NCI-H226 (cell line): ENCODE results near the gene GALK2.
"Not testable (repeated sequence)": the region's sequence is repeated elsewhere in the genome, so short reads cannot be mapped to it uniquely, and the experiment has no call there.

Experiments
- DNase-seq: peaks from one replicate; pipeline ENCODE4 v3.0.0-alpha.2; 2015

The GALK2 gene

GRCh38 chr15:49287481-49287880, 117.4 kb downstream of the GALK2 start:
- no peak for DNase-seq

GRCh38 chr15:49288391-49288790, 118.3 kb downstream of the GALK2 start:
- DNase-seq, result no peak

- no peak for DNase-seq
These were observed 120.1 kb downstream of the GALK2 start for GRCh38 chr15:49290191-49290590.

- DNase-seq, result no peak
These were observed 123.9 kb downstream of the GALK2 start for GRCh38 chr15:49293941-49294340.

GRCh38 chr15:49296258-49296657, 126.2 kb downstream of the GALK2 start:
- DNase-seq, result no peak

- no peak for DNase-seq
These were observed 127.5 kb downstream of the GALK2 start for GRCh38 chr15:49297584-49297983.

- DNase-seq, result no peak
These were observed 130.8 kb downstream of the GALK2 start for GRCh38 chr15:49300856-49301255.

GRCh38 chr15:49301562-49301961, 131.5 kb downstream of the GALK2 start:
- peak; percentile 26 for DNase-seq

GRCh38 chr15:49303003-49303402, 133.0 kb downstream of the GALK2 start:
- no peak for DNase-seq

GRCh38 chr15:49306551-49306950, 136.5 kb downstream of the GALK2 start:
- no peak for DNase-seq

- no peak for DNase-seq
These were observed 138.6 kb downstream of the GALK2 start for GRCh38 chr15:49308686-49309085.

- DNase-seq, result no peak
These were observed 139.8 kb downstream of the GALK2 start for GRCh38 chr15:49309889-49310288.

GRCh38 chr15:49313650-49314049, 143.6 kb downstream of the GALK2 start:
- peak; percentile 70 for DNase-seq

GRCh38 chr15:49314716-49315115, 144.7 kb downstream of the GALK2 start:
- DNase-seq, result no peak

GRCh38 chr15:49315391-49315823, 145.4 kb downstream of the GALK2 start:
- no peak for DNase-seq

GRCh38 chr15:49320351-49320750, 150.3 kb downstream of the GALK2 start:
- DNase-seq, result no peak

- DNase-seq, result no peak
These were observed 153.2 kb downstream of the GALK2 start for GRCh38 chr15:49323207-49323606.

GRCh38 chr15:49327927-49328326, 157.9 kb downstream of the GALK2 start:
- no peak for DNase-seq

- no peak for DNase-seq
These were observed 158.9 kb downstream of the GALK2 start for GRCh38 chr15:49328941-49329340.

- DNase-seq, result no peak
These were observed 160.1 kb downstream of the GALK2 start for GRCh38 chr15:49330166-49330565.

- DNase-seq, result no peak
These were observed 161.4 kb downstream of the GALK2 start for GRCh38 chr15:49331442-49331841.

GRCh38 chr15:49331951-49332350, 161.9 kb downstream of the GALK2 start:
- no peak for DNase-seq

- no peak for DNase-seq
These were observed 169.6 kb downstream of the GALK2 start for GRCh38 chr15:49339656-49340055.

- no peak for DNase-seq
These were observed 173.5 kb downstream of the GALK2 start for GRCh38 chr15:49343546-49343945.

GRCh38 chr15:49354439-49354838, 184.4 kb downstream of the GALK2 start:
- not testable (repeated sequence) for DNase-seq

GRCh38 chr15:49361370-49361769, 191.3 kb downstream of the GALK2 start:
- no peak for DNase-seq
